ENCODE measurements around the gene DNAJC5G.

Gene DNAJC5G

GRCh38 chr2:27255187-27255586 lies 20.0 kb upstream of the DNAJC5G start:
- H3K4me3 ChIP-seq (ENCODE audit: low read depth, low read length): no peak overlapping the region
- TF ChIP-seq CTCF (IDR thresholded peaks at IDR 0.05; ENCODE audit: low read depth, low read length): no peak

GRCh38 chr2:27255660-27256059 lies 19.6 kb upstream of the DNAJC5G start:
- TF ChIP-seq CTCF (IDR thresholded peaks at IDR 0.05; ENCODE audit: low read depth, low read length): no peak
- H3K4me3 ChIP-seq (ENCODE audit: low read depth, low read length): no peak overlapping the region

GRCh38 chr2:27256855-27257454 lies 18.3 kb upstream of the DNAJC5G start:
- no peak for TF ChIP-seq CTCF (IDR thresholded peaks at IDR 0.05; ENCODE audit: low read depth, low read length)
- H3K4me3 ChIP-seq (ENCODE audit: low read depth, low read length): no peak overlapping the region

- H3K4me3 ChIP-seq (ENCODE audit: low read depth, low read length): no peak overlapping the region
- no peak for TF ChIP-seq CTCF (IDR thresholded peaks at IDR 0.05; ENCODE audit: low read depth, low read length)
Measured at GRCh38 chr2:27258051-27258450, 17.2 kb upstream of the DNAJC5G start.

GRCh38 chr2:27261241-27261925 lies 13.8 kb upstream of the DNAJC5G start:
- no peak overlapping the region for H3K4me3 ChIP-seq (ENCODE audit: low read depth, low read length)
- TF ChIP-seq CTCF (IDR thresholded peaks at IDR 0.05; ENCODE audit: low read depth, low read length): no peak

- TF ChIP-seq CTCF (IDR thresholded peaks at IDR 0.05; ENCODE audit: low read depth, low read length): no peak
- no peak overlapping the region for H3K4me3 ChIP-seq (ENCODE audit: low read depth, low read length)
Measured at GRCh38 chr2:27261926-27262298, 13.3 kb upstream of the DNAJC5G start.

Data from WI38 (cell line).